IPS-NIHi11 (cell line): ENCODE results near the gene RNF115.
"Not testable (repeated sequence)": the region's sequence is repeated elsewhere in the genome, so short reads cannot be mapped to it uniquely, and the experiment has no call there.

Source experiments
- DNase-seq: peaks from one replicate; pipeline ENCODE4 v3.0.0; 2012; ENCODE audit warnings: mixed read lengths, low spot score

RNF115 gene

DNA sequence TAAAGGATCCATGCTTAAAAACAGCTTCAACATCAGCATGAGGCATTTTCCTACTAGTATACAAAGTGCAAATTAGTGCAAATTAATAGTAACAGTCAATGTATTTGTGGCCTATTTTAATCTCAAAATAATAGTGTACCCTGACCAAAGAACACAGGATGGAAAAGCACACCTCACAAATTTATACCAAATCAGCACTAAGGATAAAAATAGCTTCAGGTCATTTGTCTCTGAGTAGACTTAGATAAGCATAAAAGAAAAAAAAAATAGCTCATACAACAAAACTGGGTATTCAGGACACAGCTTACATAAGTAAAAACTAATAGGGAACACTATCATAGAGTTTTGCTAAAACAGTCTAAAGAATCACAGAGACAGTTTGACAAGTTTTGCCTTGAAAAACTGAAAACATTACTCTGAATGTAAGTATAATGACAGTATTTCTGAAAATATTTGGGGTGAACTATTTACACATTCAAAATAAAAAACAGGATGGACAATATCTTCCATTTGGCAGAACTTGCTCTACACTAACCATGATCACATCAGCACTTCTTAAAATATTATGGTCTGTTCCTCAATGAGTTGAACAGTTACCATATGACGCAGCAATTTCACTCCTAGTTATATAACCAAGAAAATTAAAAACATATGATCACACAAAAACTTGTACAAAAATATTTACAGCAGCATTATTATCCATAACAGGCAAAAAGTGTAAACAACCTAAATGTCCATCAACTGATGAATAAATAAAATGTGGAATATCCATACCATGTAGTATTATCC, 46.3 kb downstream of the RNF115 start:
- no peak for DNase-seq

- DNase-seq, result no peak
These were observed 50.5 kb downstream of the RNF115 start for GRCh38 chr1:145773423-145773822.

- no peak for DNase-seq
These were observed 52.8 kb downstream of the RNF115 start for GRCh38 chr1:145771056-145771455.

DNA sequence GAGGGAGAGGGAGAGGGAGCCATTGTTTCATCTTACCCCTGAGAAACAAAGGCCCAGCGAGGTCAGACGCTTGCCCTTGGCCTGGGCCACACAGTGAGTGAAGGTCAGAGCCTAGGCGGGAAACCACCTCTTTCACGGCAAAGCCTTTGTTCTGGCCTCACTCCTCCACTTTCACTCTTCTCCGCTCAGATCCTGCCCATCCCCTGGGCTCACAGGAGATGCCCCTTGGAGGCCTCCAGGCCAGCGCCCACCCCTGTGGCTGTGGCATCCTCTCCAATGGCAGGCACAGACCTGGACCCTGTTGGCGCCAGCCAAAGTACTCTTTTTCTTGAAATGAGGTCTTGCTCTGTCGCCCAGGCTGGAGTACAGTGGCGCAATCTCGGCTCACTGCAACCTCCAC, 55.9 kb downstream of the RNF115 start:
- DNase-seq, result not testable (repeated sequence)

DNA sequence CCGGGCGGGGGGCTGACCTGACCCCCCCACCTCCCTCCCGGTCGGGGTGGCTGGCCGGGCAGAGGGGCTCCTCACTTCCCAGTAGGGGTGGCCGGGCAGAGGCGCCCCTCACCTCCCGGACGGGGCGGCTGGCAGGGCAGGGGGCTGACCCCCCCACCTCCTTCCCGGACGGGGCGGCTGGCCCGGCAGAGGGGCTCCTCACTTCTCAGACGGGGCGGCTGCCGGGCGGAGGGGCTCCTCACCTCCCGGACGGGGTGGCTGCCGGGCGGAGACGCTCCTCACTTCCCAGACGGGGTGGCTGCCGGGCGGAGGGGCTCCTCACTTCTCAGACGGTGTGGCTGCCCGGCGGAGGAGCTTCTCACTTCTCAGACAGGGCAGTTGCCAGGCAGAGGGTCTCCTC, 57.0 kb downstream of the RNF115 start:
- not testable (repeated sequence) for DNase-seq

GRCh38 chr1:145765585-145766360, 58.1 kb downstream of the RNF115 start:
- DNase-seq, result not testable (repeated sequence)

DNA sequence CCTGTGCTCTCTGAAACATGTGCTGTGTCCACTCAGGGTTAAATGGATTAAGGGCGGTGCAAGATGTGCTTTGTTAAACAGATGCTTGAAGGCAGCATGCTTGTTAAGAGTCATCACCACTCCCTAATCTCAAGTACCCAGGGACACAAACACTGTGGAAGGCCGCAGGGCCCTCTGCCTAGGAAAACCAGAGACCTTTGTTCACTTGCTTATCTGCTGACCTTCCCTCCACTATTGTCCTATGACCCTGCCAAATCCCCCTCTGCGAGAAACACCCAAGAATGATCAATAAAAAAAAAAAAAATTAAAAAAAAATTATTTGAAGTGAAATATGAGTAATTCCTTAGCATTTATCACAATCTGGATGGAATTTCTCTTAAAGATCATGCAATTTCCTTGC, 58.8 kb downstream of the RNF115 start:
- DNase-seq, result not testable (repeated sequence)

DNA sequence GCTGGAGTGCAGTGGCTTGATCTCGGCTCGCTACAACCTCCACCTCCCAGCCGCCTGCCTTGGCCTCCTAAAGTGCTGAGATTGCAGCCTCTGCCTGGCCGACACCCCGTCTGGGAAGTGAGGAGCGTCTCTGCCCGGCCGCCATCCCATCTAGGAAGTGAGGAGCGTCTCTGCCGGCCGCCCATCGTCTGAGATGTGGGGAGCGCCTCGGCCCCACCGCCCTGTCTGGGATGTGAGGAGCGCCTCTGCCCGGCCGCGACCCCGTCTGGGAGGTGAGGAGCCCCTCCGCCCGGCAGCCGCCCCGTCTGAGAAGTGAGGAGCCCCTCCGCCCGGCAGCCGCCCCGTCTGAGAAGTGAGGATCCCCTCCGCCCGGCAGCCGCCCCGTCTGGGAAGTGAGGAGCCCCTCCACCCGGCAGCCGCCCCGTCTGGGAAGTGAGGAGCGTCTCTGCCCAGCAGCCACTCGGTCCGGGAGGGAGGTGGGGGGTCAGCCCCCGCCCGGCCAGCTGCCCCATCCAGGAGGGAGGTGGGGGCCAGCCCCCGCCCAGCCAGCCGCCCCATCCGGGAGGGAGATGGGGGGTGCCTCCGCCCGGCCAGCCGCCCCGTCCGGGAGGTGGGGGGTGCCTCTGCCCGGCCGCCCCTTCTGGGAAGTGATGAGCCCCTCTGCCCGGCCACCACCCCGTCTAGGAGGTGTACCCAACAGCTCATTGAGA, 59.5 kb downstream of the RNF115 start:
- not testable (repeated sequence) for DNase-seq

DNA sequence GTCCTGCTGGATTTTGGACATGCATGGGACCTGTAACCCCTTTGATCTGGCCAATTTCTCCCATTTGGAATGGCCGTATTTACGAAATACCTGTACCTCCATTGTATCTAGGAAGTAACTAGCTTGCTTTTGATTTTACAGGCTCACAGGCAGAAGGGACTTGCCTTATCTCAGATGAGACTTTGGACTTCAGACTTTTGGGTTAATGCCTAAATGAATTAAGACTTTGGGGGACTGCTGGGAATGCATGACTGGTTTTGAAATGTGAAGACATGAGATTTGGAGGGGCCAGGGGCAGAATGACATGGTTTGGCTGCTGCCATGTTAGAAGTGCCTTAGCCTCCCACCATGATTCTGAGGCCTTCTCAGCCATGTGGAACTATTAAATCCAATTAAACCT, 61.9 kb downstream of the RNF115 start:
- not testable (repeated sequence) for DNase-seq

- DNase-seq, result not testable (repeated sequence)
These were observed 62.4 kb downstream of the RNF115 start for GRCh38 chr1:145761498-145761897.

DNA sequence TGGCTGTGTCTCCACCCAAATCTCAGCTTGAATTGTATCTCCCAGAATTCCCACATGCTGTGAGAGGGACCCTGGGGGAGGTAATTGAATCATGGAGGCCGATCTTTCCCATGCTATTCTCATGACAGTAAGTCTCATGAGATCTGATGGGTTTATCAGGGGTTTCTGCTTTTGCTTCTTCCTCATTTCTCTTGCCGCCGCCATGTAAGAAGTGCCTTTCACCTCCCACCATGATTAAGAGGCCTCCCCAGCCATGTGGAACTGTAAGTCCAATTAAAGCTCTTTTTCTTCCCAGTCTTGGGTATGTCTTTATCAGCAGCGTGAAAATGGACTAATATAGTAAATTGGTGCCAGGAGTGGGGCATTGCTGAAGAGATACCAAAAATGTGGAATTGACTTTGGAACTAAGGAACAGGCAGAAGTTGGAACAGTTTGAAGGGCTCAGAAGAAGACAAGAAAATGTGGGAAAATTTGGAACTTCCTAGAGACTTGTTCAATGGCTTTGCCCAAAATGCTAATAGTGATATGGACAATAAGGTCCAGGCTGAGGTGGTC, 63.4 kb downstream of the RNF115 start:
- DNase-seq, result not testable (repeated sequence)

GRCh38 chr1:145759721-145760120, 64.2 kb downstream of the RNF115 start:
- no peak for DNase-seq

DNA sequence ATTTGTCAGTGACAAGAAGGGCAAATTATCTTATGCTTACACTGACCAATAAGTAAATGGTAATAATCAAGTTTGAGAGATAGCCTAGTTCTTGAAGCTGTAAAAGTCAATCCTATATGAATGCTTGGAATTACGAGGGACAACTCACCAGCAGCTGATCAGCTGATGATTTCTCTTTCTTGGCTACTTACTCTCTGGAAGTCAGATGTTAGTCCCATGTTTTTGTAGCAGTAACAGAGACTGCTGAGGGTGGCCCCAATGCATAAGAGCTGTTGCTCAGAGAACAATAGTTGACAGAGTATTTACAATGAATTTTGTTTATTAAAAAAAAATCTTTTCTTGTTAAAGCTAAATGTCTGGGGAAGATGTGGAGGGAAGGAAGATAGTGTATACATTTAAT, 65.3 kb downstream of the RNF115 start:
- no peak for DNase-seq

GRCh38 chr1:145758116-145758515, 65.8 kb downstream of the RNF115 start:
- no peak for DNase-seq

DNA sequence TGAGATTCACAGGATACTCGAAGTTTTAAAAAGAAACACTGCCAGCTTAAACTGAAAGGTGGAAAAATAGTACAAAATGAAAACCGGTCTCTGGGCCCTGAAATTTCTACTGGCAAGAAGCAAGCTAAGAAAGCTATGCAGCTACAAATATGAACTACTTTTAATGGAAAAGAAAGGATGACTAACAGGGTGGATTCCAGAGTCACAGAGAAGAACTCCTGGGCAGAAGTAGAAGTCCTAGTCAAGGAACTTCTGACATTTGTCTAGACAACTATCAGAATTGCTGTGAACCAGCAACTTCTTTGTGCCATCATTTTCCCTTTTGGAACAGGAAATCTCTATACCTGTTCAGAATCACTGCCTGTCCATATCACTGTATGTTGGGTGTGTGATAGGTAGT, 66.5 kb downstream of the RNF115 start:
- DNase-seq, result no peak

GRCh38 chr1:145751491-145752037, 72.3 kb downstream of the RNF115 start:
- no peak for DNase-seq

DNA sequence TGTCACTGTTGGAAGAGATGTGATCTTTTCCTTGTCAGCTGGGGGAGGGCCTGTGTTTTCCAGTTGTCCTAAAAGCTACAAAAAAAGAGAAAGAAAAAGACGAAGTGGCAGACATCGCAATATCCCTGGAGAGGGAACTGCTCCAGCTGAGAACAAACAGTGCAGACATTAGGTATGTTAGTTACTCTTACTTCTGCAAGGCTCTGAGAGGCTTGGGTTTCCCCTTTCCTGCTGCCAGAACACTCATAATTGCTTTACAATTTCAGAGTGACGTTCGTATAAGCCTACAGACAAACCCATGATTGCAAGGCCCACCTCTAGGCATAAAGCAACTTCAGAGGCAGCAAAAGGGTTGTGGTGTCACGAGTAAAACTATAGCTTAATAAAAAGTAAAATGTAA, 73.5 kb downstream of the RNF115 start:
- no peak for DNase-seq

- DNase-seq, result no peak
These were observed 76.3 kb downstream of the RNF115 start for GRCh38 chr1:145747398-145748247.

- DNase-seq, result no peak
These were observed 83.6 kb downstream of the RNF115 start for GRCh38 chr1:145740269-145740668.

- no peak for DNase-seq
These were observed 87.7 kb downstream of the RNF115 start for GRCh38 chr1:145736191-145736590.

- DNase-seq, result no peak
These were observed 93.0 kb downstream of the RNF115 start for GRCh38 chr1:145730900-145731299.
